Measurements from ENCODE around the gene TFAP2B.

Gene TFAP2B

DNA sequence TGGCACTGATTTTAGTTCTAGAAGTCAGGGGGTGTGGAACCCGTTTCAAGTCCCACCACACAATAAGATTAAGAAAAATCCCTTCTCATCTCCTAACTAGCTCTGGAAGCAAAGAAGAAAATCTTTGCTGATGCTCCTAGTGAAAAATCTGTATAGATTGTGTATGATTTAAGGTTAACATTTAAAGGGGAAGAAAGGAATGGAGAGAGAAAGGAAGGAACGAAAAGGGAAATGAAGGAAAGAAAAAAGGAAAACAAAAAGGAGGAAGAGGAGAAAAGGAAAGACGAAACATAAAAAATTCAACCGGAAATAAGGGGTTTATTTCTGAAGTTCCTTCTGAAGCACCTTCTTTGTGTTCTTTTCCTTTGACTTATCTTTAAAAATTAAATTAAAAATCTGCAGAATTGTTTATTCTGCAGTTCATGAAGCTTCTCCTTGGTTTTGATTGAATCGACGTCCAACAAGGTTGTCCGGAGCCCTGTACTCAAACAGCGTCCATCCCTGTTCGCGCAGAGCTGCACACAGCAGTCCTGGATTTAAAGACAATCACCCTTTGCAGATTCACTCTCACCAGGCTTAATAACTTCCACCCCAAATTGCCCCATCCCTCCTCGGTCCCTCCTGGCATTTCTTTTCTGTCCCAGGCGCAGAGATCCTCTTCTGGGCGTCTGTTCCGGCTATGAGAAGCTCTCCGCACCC is 1.6 kb upstream of the TFAP2B start:
- Histone ChIP-seq H3K27me3 (ENCODE audit: control insufficient read depth, insufficient read depth, low read length) (peaks cover 85% of the 10 kb centered on the region), H3K4me1 (ENCODE audit: control insufficient read depth, insufficient read depth, low read length) (peaks cover 23% of the 10 kb centered on the region), H3K9ac (ENCODE audit: low read depth, low read length) (no peak overlapping the region), H3K27ac (ENCODE audit: low read depth, low read length) (no peak overlapping the region), H3K4me3 (ENCODE audit: low read depth, low read length) (no peak overlapping the region), H3K36me3 (ENCODE audit: control insufficient read depth, insufficient read depth, low read length) (no peaks in the 10 kb centered on the region), H3K9me3 (ENCODE audit: control insufficient read depth, insufficient read depth, low read length) (no peaks in the 10 kb centered on the region)

GRCh38 chr6:50817646-50817950 is 1.1 kb upstream of the TFAP2B start:
- H3K4me1 ChIP-seq (ENCODE audit: control insufficient read depth, insufficient read depth, low read length): peaks cover 28% of the 10 kb centered on the region
- no peaks in the 10 kb centered on the region for H3K36me3 ChIP-seq (ENCODE audit: control insufficient read depth, insufficient read depth, low read length)
- no peak overlapping the region for H3K27ac ChIP-seq (ENCODE audit: low read depth, low read length)
- H3K4me3 ChIP-seq (ENCODE audit: low read depth, low read length): no peak overlapping the region
- H3K9ac ChIP-seq (ENCODE audit: low read depth, low read length): no peak overlapping the region
- peaks cover 90% of the 10 kb centered on the region for H3K27me3 ChIP-seq (ENCODE audit: control insufficient read depth, insufficient read depth, low read length)
- no peaks in the 10 kb centered on the region for H3K9me3 ChIP-seq (ENCODE audit: control insufficient read depth, insufficient read depth, low read length)

DNA sequence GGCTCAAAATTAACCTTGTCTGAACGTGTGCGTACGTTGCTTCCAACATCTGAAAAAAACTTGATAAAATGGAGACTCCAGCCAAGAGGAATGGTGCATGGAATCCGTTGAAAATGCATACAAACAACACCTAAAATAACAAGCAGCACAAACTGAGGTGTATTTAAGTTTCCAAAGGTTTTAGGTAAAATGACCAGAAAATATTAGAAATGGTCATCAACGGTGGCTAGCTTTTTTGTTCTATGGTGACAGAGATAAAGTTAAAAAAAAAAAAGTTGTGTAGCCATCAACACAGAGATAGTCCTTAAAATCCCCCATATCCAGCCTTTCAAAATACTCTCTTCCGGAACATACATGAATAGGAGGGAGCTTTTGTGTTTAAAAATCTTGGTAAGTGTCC is 651 bp upstream of the TFAP2B start:
- no peak overlapping the region for H3K27ac ChIP-seq (ENCODE audit: low read depth, low read length)
- H3K9me3 ChIP-seq (ENCODE audit: control insufficient read depth, insufficient read depth, low read length): no peaks in the 10 kb centered on the region
- H3K9ac ChIP-seq (ENCODE audit: low read depth, low read length): no peak overlapping the region
- peaks cover 33% of the 10 kb centered on the region for H3K4me1 ChIP-seq (ENCODE audit: control insufficient read depth, insufficient read depth, low read length)
- no peaks in the 10 kb centered on the region for H3K36me3 ChIP-seq (ENCODE audit: control insufficient read depth, insufficient read depth, low read length)
- no peak overlapping the region for H3K4me3 ChIP-seq (ENCODE audit: low read depth, low read length)
- H3K27me3 ChIP-seq (ENCODE audit: control insufficient read depth, insufficient read depth, low read length): peaks cover 95% of the 10 kb centered on the region

- no peak overlapping the region for H3K27ac ChIP-seq (ENCODE audit: low read depth, low read length)
- no peak overlapping the region for H3K9ac ChIP-seq (ENCODE audit: low read depth, low read length)
- peaks cover 100% of the 10 kb centered on the region for H3K27me3 ChIP-seq (ENCODE audit: control insufficient read depth, insufficient read depth, low read length)
- peak overlapping the region; percentile 40; the same call in 1 of the 2 replicates for H3K4me3 ChIP-seq (ENCODE audit: low read depth, low read length)
- H3K36me3 ChIP-seq (ENCODE audit: control insufficient read depth, insufficient read depth, low read length): no peaks in the 10 kb centered on the region
- H3K4me1 ChIP-seq (ENCODE audit: control insufficient read depth, insufficient read depth, low read length): peaks cover 46% of the 10 kb centered on the region
- no peaks in the 10 kb centered on the region for H3K9me3 ChIP-seq (ENCODE audit: control insufficient read depth, insufficient read depth, low read length)
Observed at GRCh38 chr6:50819466-50819903, 814 bp downstream of the TFAP2B start.

DNA sequence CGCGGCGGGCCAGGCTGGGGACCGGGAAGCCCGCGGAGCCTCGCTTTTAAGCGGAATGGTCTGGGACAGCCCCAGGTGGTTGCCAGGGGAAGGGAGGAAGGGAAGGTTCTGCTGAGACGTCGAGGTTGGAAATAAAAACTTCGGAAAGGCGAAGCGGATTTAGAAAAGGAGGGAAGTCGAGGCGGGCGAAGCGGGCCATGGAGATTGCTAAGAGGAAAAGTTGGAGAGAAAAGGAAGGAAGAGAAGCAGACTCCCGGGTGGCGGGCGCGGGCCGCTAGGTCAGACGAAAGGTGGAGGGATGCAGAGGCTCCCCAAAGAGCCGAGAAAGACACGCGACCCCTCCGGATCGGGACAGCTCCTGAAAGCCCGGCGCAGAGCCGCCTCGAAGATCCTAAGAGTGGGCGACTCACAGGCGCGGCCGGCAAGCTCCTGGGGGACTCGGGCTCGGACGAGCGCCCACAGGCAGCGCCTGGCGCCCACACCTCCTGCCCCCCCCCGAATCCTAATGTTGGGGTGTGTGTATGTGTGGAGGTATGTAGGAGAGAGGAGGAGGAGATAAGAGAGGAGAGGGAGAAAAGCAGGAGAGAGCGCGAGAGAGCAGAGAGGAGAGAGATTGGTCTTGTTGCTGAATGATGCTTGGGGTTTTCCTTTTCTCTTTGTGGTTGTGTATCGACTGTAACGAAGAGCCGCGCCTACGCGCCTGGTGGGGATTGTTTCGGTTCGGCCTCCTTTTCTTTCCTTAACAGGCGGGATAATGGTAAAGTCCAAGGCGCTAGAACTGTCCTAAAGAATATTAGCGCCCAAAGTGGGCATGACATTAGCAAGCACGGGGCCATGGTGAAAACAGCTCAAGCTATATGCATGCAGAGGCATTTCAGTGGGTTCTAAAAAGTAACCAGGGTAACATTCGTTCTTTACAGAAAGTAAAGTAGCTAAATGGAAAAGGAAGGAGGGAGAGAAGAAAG is 1.5 kb downstream of the TFAP2B start:
- Histone ChIP-seq H3K4me1 (ENCODE audit: control insufficient read depth, insufficient read depth, low read length) (peaks cover 53% of the 10 kb centered on the region), H3K4me3 (ENCODE audit: low read depth, low read length) (peak overlapping the region; percentile 40), H3K9ac (ENCODE audit: low read depth, low read length) (no peak overlapping the region), H3K36me3 (ENCODE audit: control insufficient read depth, insufficient read depth, low read length) (no peaks in the 10 kb centered on the region), H3K9me3 (ENCODE audit: control insufficient read depth, insufficient read depth, low read length) (no peaks in the 10 kb centered on the region), H3K27ac (ENCODE audit: low read depth, low read length) (no peak overlapping the region), H3K27me3 (ENCODE audit: control insufficient read depth, insufficient read depth, low read length) (peaks cover 100% of the 10 kb centered on the region)

DNA sequence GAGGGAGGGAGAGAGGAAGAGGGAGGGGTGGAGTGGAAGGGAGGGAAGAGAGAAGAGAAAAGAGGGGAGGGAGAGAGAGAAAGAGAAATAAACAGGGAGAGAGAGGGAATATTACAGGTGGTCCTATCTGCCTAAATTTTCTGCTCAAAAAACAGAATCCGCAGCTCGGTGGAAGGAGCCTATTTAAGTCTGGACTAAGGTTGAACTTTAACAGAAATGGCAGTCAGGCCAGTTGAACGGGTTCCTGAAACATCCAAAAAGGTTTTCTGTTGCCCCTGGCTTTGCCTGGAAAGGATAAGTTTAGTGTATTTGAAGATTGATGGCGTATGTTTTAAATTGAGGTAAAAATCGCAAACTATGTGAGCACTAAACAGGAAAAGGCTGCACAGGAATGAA is 2.2 kb downstream of the TFAP2B start:
- Histone ChIP-seq H3K27ac (ENCODE audit: low read depth, low read length) (no peak overlapping the region), H3K4me3 (ENCODE audit: low read depth, low read length) (no peak overlapping the region)

GRCh38 chr6:50821441-50822077 is 2.9 kb downstream of the TFAP2B start:
- Histone ChIP-seq H3K36me3 (ENCODE audit: control insufficient read depth, insufficient read depth, low read length) (no peaks in the 10 kb centered on the region), H3K4me3 (ENCODE audit: low read depth, low read length) (no peak overlapping the region), H3K9ac (ENCODE audit: low read depth, low read length) (no peak overlapping the region), H3K27ac (ENCODE audit: low read depth, low read length) (no peak overlapping the region), H3K4me1 (ENCODE audit: control insufficient read depth, insufficient read depth, low read length) (peaks cover 67% of the 10 kb centered on the region), H3K27me3 (ENCODE audit: control insufficient read depth, insufficient read depth, low read length) (peaks cover 100% of the 10 kb centered on the region), H3K9me3 (ENCODE audit: control insufficient read depth, insufficient read depth, low read length) (no peaks in the 10 kb centered on the region)

More for the DNA sequence above, 2.2 kb downstream of the TFAP2B start:
- H3K9me3 ChIP-seq (ENCODE audit: control insufficient read depth, insufficient read depth, low read length): no peaks in the 10 kb centered on the region
- H3K9ac ChIP-seq (ENCODE audit: low read depth, low read length): no peak overlapping the region
- H3K27me3 ChIP-seq (ENCODE audit: control insufficient read depth, insufficient read depth, low read length): peaks cover 100% of the 10 kb centered on the region
- no peaks in the 10 kb centered on the region for H3K36me3 ChIP-seq (ENCODE audit: control insufficient read depth, insufficient read depth, low read length)
- peaks cover 60% of the 10 kb centered on the region for H3K4me1 ChIP-seq (ENCODE audit: control insufficient read depth, insufficient read depth, low read length)

GRCh38 chr6:50822078-50822476 is 3.4 kb downstream of the TFAP2B start:
- no peaks in the 10 kb centered on the region for H3K9me3 ChIP-seq (ENCODE audit: control insufficient read depth, insufficient read depth, low read length)
- no peak overlapping the region for H3K9ac ChIP-seq (ENCODE audit: low read depth, low read length)
- H3K36me3 ChIP-seq (ENCODE audit: control insufficient read depth, insufficient read depth, low read length): no peaks in the 10 kb centered on the region
- H3K4me3 ChIP-seq (ENCODE audit: low read depth, low read length): no peak overlapping the region
- H3K27ac ChIP-seq (ENCODE audit: low read depth, low read length): no peak overlapping the region
- peaks cover 100% of the 10 kb centered on the region for H3K27me3 ChIP-seq (ENCODE audit: control insufficient read depth, insufficient read depth, low read length)
- H3K4me1 ChIP-seq (ENCODE audit: control insufficient read depth, insufficient read depth, low read length): peaks cover 72% of the 10 kb centered on the region

DNA sequence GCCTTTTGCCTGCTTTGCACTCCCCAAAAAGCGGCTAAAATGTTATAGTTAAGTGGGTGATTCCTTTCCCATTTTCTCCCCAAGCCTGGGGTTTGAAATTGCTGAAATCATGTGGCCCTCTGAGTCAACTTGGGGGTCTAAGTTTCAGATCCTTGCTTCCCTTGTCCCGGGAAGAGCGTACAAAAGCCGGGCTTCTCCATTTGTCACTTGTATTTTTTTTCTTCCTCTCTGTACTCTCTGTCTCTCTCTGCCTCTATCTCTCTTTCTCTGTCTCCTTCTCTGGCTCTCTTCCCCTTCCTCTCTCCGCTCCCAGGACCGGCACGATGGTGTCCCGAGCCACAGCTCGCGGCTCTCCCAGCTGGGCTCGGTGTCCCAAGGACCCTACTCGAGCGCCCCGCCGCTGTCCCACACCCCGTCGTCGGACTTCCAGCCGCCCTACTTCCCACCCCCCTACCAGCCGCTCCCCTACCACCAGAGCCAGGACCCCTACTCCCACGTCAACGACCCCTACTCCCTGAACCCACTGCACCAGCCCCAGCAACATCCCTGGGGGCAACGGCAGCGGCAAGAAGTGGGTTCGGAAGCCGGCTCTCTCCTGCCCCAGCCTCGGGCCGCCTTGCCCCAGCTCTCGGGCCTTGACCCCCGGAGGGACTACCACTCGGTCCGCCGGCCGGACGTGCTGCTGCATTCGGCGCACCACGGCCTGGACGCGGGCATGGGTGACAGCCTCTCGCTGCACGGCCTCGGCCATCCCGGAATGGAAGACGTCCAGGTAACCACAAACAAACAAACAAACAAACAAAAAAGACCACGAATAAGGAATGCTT is 4.6 kb downstream of the TFAP2B start:
- no peak overlapping the region for H3K27ac ChIP-seq (ENCODE audit: low read depth, low read length)
- no peaks in the 10 kb centered on the region for H3K36me3 ChIP-seq (ENCODE audit: control insufficient read depth, insufficient read depth, low read length)
- H3K9me3 ChIP-seq (ENCODE audit: control insufficient read depth, insufficient read depth, low read length): no peaks in the 10 kb centered on the region
- H3K4me3 ChIP-seq (ENCODE audit: low read depth, low read length): peak overlapping the region; percentile 41
- H3K27me3 ChIP-seq (ENCODE audit: control insufficient read depth, insufficient read depth, low read length): peaks cover 100% of the 10 kb centered on the region
- peaks cover 81% of the 10 kb centered on the region for H3K4me1 ChIP-seq (ENCODE audit: control insufficient read depth, insufficient read depth, low read length)
- no peak overlapping the region for H3K9ac ChIP-seq (ENCODE audit: low read depth, low read length)

- H3K27me3 ChIP-seq (ENCODE audit: control insufficient read depth, insufficient read depth, low read length): peaks cover 100% of the 10 kb centered on the region
- H3K9ac ChIP-seq (ENCODE audit: low read depth, low read length): no peak overlapping the region
- H3K4me1 ChIP-seq (ENCODE audit: control insufficient read depth, insufficient read depth, low read length): peaks cover 80% of the 10 kb centered on the region
Observed at GRCh38 chr6:50824552-50824951, 5.9 kb downstream of the TFAP2B start.

More at GRCh38 chr6:50824552-50824951, 5.9 kb downstream of the TFAP2B start:
- H3K9me3 ChIP-seq (ENCODE audit: control insufficient read depth, insufficient read depth, low read length): no peaks in the 10 kb centered on the region
- H3K27ac ChIP-seq (ENCODE audit: low read depth, low read length): no peak overlapping the region
- H3K4me3 ChIP-seq (ENCODE audit: low read depth, low read length): peak overlapping the region; percentile 13; the same call in 1 of the 2 replicates
- no peaks in the 10 kb centered on the region for H3K36me3 ChIP-seq (ENCODE audit: control insufficient read depth, insufficient read depth, low read length)

Measured in HUES48 (cell line).